GM19452 (cell line): ENCODE data around the gene FBXL22.
"Not testable (repeated sequence)": the region's sequence is repeated elsewhere in the genome, so short reads cannot be mapped to it uniquely, and the experiment has no call there.

Experiments used
- ATAC-seq: cut with Tn5 transposase; IDR thresholded peaks from one replicate; pipeline ENCODE4 v1.9.1; 2021; ENCODE audit not compliant: unreplicated experiment

Gene FBXL22

GRCh38 chr15:63611177-63611576 lies 14.0 kb downstream of the FBXL22 start:
- no peak for ATAC-seq

DNA sequence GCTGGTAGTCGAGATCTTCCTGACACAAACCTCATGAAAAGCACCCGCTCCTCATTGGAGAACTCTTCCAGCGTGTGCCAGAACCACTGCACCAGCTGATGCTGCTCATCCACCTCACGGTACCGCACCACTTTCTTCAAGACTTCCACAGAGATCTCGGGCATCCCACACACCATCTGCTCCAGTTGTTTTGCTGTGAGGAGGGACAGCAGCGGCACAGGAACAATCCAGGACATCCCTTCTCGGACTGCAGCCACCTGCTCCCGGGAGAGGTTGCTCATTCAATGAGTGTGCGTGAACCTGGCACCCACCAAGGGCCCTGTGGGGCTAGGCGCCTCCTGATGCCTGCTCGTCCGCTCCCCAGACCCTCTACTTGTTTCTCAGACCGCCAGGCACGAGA lies 15.1 kb downstream of the FBXL22 start:
- ATAC-seq, result no peak

- ATAC-seq, result no peak
These were observed 18.7 kb downstream of the FBXL22 start for GRCh38 chr15:63615935-63616334.

DNA sequence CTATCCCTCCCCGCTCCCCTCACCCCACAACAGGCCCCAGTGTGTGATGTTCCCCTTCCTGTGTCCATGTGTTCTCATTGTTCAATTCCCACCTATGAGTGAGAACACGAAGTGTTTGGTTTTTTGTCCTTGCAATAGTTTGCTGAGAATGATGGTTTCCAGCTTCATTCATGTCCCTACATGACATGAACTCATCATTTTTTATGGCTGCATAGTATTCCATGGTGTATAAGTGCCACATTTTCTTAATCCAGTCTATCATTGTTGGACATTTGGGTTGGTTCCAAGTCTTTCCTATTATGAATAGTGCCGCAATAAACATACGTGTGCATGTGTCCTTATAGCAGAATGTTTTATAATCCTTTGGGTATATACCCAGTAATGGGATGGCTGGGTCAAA lies 20.0 kb downstream of the FBXL22 start:
- not testable (repeated sequence) for ATAC-seq

GRCh38 chr15:63617627-63618026 lies 20.4 kb downstream of the FBXL22 start:
- not testable (repeated sequence) for ATAC-seq

DNA sequence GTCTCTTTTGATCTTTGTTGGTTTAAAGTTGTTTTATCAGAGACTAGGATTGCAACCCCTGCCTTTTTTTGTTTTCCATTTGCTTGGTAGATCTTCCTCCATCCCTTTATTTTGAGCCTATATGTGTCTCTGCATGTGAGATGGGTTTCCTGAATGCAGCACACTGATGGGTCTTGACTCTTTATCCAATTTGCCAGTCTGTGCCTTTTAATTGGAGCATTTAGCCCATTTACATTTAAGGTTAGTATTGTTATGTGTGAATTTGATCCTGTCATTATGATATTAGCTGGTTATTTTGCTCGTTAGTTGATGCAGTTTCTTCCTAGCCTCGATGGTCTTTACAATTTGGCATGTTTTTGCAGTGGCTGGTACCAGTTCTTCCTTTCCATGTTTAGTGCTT lies 23.6 kb downstream of the FBXL22 start:
- not testable (repeated sequence) for ATAC-seq

DNA sequence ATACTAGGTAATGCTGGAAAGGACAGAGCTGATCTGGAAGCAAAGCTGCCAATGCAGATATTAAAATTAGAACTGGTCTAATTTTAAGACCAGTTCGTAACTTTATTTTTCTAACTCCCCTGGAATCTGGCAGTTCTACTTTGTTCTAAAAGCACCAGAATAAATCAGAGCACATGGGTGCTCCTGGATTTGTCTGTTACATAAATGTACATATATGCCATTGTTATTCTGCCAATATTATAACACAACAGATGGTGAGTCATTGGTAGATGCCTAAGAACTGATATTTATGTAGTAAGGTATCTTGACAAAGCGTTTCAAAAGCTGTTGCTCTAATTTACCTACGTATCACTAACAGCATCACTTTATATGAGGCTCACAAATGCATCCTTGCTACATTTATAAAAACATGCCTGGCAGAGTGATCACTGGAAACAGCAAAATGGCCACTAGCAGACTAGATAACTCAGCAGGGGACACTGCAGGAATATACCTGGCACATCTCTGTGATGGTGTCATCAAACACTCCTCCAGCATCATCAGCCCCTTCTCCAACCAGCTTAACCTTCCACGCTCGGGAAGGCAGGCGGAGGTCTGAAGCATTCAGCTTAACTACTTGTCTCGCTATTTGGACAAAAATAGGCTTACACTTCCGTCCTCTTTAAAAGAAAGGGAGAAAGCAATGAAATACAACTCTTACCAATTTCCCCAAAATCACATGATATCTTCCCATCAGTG lies 26.2 kb downstream of the FBXL22 start:
- ATAC-seq, result no peak

GRCh38 chr15:63626955-63627354 lies 29.8 kb downstream of the FBXL22 start:
- no peak for ATAC-seq

DNA sequence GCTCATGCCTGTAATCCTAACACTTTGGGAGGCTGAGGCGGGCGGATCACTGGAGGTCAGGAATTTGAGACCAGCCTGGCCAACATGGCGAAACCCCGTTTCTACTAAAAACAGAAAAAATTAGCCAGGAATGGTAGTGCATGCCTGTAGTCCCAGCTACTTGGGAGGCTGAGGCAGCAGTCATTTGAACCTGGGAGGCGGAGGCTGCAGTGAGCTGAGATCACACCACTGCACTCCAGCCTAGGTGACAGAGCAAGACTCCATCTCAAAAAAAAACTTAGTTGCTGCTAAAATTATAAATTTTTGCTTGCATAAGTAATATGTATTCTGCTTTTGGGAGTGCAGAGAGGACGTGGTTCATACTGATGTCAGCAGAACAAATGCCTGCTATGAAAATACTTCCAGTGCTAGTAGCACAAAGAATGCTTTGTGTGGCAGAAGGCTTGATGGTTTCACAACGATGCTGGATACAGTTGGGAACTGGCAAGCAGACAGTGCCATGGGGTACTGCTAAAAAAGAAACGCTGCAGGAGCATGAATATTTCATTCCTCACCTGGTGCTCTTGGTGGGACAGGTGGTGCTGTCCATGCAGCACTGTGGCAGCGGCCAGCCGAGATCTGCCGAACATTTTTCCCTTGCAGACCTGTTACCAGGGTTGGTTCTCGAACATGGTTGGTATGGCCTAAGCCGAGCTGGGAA lies 31.1 kb downstream of the FBXL22 start:
- ATAC-seq, result no peak

GRCh38 chr15:63630036-63630751 lies 33.0 kb downstream of the FBXL22 start:
- ATAC-seq, result no peak

DNA sequence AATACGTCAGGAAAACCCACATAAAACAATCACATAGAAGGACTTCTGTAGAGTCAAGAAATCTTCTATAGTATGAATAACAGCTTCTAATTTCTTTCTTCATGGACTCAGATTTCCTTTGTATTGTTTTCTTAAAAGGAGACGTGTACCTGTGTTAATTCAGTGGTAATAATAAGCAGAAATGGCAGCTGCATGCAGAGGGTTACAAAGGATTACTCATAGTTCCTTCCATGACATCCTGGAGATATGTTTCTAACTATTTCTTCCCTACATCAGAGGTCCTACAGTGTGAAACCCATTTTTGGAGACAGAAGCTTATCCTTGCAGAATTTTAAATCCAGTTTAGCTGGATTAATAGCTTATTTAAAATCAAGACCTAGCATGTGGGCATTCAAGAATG lies 36.1 kb downstream of the FBXL22 start:
- no peak for ATAC-seq

DNA sequence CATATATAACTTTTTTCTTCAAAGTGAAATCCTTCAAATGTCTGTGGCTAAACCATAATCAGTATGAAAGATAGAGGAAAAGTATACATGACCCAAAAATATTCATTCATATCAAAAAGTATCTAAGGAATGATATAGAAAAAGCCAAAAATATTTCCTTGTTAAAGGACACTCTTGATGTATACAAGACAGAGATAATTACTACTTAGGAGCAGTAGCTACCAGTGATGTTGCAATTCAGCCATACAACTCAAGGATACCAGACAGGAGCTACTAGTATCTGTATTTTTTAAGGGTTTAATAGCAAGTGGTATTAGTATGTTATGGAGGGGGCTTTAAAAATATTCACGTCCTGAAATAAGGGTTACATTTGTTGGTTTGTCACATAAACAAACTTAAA lies 37.0 kb downstream of the FBXL22 start:
- ATAC-seq, result no peak

DNA sequence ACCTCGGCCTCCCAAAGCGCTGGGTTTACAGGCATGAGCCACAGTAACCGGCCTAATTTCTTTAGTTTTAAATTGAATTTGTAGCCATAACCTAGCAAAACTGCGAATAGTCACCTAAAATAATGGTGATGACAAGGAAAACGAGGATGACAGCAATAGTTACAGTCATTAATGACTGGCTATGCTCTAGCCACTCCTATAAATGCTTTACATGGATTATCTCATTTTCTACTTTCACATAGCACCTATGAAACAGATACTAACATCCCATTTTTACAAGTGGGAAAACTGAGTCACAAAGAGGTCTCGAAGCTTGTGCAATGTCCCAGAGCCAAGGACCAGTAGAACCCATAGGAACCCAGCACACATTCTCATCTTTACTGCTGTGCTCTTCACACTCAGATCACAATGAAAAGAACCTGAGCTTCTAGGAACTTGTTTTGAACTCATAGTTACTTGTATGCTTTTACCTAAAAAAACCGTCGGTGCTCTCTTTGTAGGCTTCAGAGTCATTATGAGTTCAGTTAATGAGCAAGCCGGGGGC lies 39.4 kb downstream of the FBXL22 start:
- ATAC-seq, result no peak

- ATAC-seq, result no peak
These were observed 41.7 kb downstream of the FBXL22 start for GRCh38 chr15:63638839-63639238.

- no peak for ATAC-seq
These were observed 43.0 kb downstream of the FBXL22 start for GRCh38 chr15:63640146-63640545.
